ENCODE data around the gene CTSA. TPM values are rescaled to one million over a fixed set of nuclear protein-coding genes. Genes with fewer than 3 reads are reported as not detected.

CTSA gene
- total and polyA plus RNA-seq, 2 of the 4 experiments (the other 2 are of a cell fraction), result 19.0 to 312 TPM

GRCh38 chr20:45842169-45842812 lies 48.8 kb upstream of the CTSA start:
- in situ Hi-C loops (cut with MboI; ENCODE audit: low sequenced_read_pairs) (no loop called here), dilution Hi-C loops (cut with HindIII; ENCODE audit: low sequenced_read_pairs, unreplicated experiment) (no loop called here), intact Hi-C loops (cut with micrococcal nuclease) (loop anchor here (1.0 kb wide), 1 partner anchor 12 kb away; no protein-coding TSS in a partner anchor)
- no peak overlapping the region for H2AK5ac ChIP-seq (ENCODE audit: low read depth, low read length)
- H3K79me1 ChIP-seq (ENCODE audit: low read depth in 1 of 2, low read length in 2 of 2), result peaks cover 11 to 25% of the 10 kb centered on the region in 2 experiments; a peak in 2 of 4 replicates
- H3K56ac ChIP-seq (ENCODE audit: extremely low read depth, insufficient read depth, low read length), result no peak overlapping the region
- H3K4me3 ChIP-seq (ENCODE audit: insufficient read depth, low read depth, low read length), result no peak overlapping the region
- no peak overlapping the region; the same call in 1 of the 2 replicates for H3K27ac ChIP-seq (ENCODE audit: insufficient read depth, low read length)
- no peak overlapping the region for H2BK15ac ChIP-seq (ENCODE audit: low read depth, low read length)
- H4K8ac ChIP-seq (ENCODE audit: low read depth in 2 of 2, low read length in 2 of 2), result no peak overlapping the region
- no peak overlapping the region for H2BK5ac ChIP-seq (ENCODE audit: low read depth, low read length, poor library complexity, severe bottlenecking)
- no CpG with 5 or more reads among the region's 5 CpGs for WGBS, 2 experiments (ENCODE audit: extremely low coverage in 2 of 2, insufficient read length in 1 of 2)
- H3K18ac ChIP-seq (ENCODE audit: low read depth, low read length), result no peak overlapping the region
- H2BK20ac ChIP-seq (ENCODE audit: low read depth, low read length), result no peak overlapping the region
- no peaks in the 10 kb centered on the region for H3K27me3 ChIP-seq (ENCODE audit: control insufficient read depth, insufficient read depth, low read length)
- no peak overlapping the region for H2BK120ac ChIP-seq (ENCODE audit: low read depth, low read length)
- peaks cover 5% of the 10 kb centered on the region for H4K20me1 ChIP-seq (ENCODE audit: insufficient read depth, low read length)
- no peak overlapping the region for H4K91ac ChIP-seq (ENCODE audit: insufficient read depth, low read depth, low read length)
- H2AFZ ChIP-seq (replicated peaks; ENCODE audit: low read length, poor library complexity), result no peak overlapping the region
- no peak overlapping the region for H3K9ac ChIP-seq (ENCODE audit: low read depth, low read length)
- DNase-seq (peak; percentile 59), ATAC-seq (ENCODE audit: low read depth) (peak; percentile 74)
- no peak overlapping the region for H3K4ac ChIP-seq (ENCODE audit: low read depth, low read length)
- H4K5ac ChIP-seq (ENCODE audit: low read depth, low read length), result no peak overlapping the region
- H3K23ac ChIP-seq (ENCODE audit: low read depth, low read length), result no peak overlapping the region
- no peaks in the 10 kb centered on the region for H3K9me3 ChIP-seq (ENCODE audit: control insufficient read depth, insufficient read depth, low read length)
- TF ChIP-seq CEBPB (IDR thresholded peaks at IDR 0.05; ENCODE audit: low read depth, low read length), result no peak
- no peak for TF ChIP-seq RAD21 (IDR thresholded peaks at IDR 0.05; ENCODE audit: low read length)
- no peak for TF ChIP-seq MXI1 (IDR thresholded peaks at IDR 0.05; ENCODE audit: borderline replicate concordance, low read depth, low read length)
- no peak for TF ChIP-seq POLR2A (IDR thresholded peaks at IDR 0.05; ENCODE audit: low read depth, low read length)
- TF ChIP-seq RCOR1 (IDR thresholded peaks at IDR 0.05; ENCODE audit: insufficient replicate concordance, low read length), result no peak
- TF ChIP-seq RFX5 (IDR thresholded peaks at IDR 0.05; ENCODE audit: low read depth, low read length), result no peak
- no peak for TF ChIP-seq USF2 (IDR thresholded peaks at IDR 0.05; ENCODE audit: low read depth, low read length)
- TF ChIP-seq CHD1 (IDR thresholded peaks at IDR 0.05; ENCODE audit: low read depth, low read length), result no peak
- TF ChIP-seq BHLHE40 (IDR thresholded peaks at IDR 0.05; ENCODE audit: low read depth, low read length), result no peak
- no peak for TF ChIP-seq NFE2L2 (IDR thresholded peaks at IDR 0.05; ENCODE audit: low read depth, low read length)
- no peak for TF ChIP-seq FOS (IDR thresholded peaks at IDR 0.05; ENCODE audit: low read depth, low read length)
- TF ChIP-seq MAZ (IDR thresholded peaks at IDR 0.05; ENCODE audit: borderline replicate concordance, low read depth, low read length), result no peak
- TF ChIP-seq, protein P1, sequence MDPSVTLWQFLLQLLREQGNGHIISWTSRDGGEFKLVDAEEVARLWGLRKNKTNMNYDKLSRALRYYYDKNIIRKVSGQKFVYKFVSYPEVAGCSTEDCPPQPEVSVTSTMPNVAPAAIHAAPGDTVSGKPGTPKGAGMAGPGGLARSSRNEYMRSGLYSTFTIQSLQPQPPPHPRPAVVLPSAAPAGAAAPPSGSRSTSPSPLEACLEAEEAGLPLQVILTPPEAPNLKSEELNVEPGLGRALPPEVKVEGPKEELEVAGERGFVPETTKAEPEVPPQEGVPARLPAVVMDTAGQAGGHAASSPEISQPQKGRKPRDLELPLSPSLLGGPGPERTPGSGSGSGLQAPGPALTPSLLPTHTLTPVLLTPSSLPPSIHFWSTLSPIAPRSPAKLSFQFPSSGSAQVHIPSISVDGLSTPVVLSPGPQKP (IDR thresholded peaks at IDR 0.05; ENCODE audit: borderline replicate concordance, low read depth, low read length), result no peak
- no peak for TF ChIP-seq CTCF (conservative IDR thresholded peaks at IDR 0.05; ENCODE audit: low read depth, low read length)
- TF ChIP-seq SMC3 (IDR thresholded peaks at IDR 0.05; ENCODE audit: low read depth, low read length), result no peak
- no peak for TF ChIP-seq MAFK (IDR thresholded peaks at IDR 0.05; ENCODE audit: low read depth, low read length)
- no peaks in the 10 kb centered on the region for H3K4me1 ChIP-seq (ENCODE audit: control insufficient read depth, insufficient read depth, low read length)
- H3K14ac ChIP-seq (replicated peaks; ENCODE audit: low read depth, low read length), result no peak overlapping the region
- POLR2A ChIA-PET (ENCODE audit: unreplicated experiment), result interaction anchor here (0.6 kb wide), 1 partner anchor 789 kb away, joined by 3 read pairs; no protein-coding TSS in a partner anchor
- CTCF ChIA-PET, result no interaction called here
- H3K9me1 ChIP-seq (ENCODE audit: insufficient read depth, low read length), result peaks cover 14% of the 10 kb centered on the region
- H2AK9ac ChIP-seq (replicated peaks; ENCODE audit: low read depth, low read length, poor library complexity), result no peak overlapping the region
- no TSS peak for BruUV-seq (replicated peaks)
- no peak overlapping the region for H3K4me2 ChIP-seq (ENCODE audit: low read depth, low read length)
- H3K36me3 ChIP-seq (ENCODE audit: control insufficient read depth, insufficient read depth, low read length), result peaks cover 57% of the 10 kb centered on the region
